Fibroblast of villous mesenchyme (primary cell): ENCODE results near the gene LRR1. TPM values are rescaled to one million over a fixed set of nuclear protein-coding genes. Genes with fewer than 3 reads are reported as not detected.

Source experiments
- DNase-seq: peaks from one replicate; pipeline ENCODE4 v3.0.0-alpha.2; 2010; ENCODE audit warnings: low read depth
- H3K4me3 ChIP-seq: 2 replicates; pipeline ENCODE4 v1.5.1; 2011; ENCODE audit warnings: low read depth, mild to moderate bottlenecking, low read length
- total RNA-seq: library from RNA; depleted of rRNA; stranded (reverse); fragments of >200 nt; gene quantifications from 2 replicates; pipeline ENCODE4 v1.2.3, GENCODE V29; 2012
- TF ChIP-seq, protein P1 (sequence below): IDR thresholded peaks from 2 replicates; pipeline ENCODE4 v1.5.1; 2012; ENCODE audit warnings: low read depth, mild to moderate bottlenecking, low read length; ENCODE audit not compliant: insufficient read depth

Gene LRR1
- total RNA-seq, 1 donor = 26.8 TPM

DNA sequence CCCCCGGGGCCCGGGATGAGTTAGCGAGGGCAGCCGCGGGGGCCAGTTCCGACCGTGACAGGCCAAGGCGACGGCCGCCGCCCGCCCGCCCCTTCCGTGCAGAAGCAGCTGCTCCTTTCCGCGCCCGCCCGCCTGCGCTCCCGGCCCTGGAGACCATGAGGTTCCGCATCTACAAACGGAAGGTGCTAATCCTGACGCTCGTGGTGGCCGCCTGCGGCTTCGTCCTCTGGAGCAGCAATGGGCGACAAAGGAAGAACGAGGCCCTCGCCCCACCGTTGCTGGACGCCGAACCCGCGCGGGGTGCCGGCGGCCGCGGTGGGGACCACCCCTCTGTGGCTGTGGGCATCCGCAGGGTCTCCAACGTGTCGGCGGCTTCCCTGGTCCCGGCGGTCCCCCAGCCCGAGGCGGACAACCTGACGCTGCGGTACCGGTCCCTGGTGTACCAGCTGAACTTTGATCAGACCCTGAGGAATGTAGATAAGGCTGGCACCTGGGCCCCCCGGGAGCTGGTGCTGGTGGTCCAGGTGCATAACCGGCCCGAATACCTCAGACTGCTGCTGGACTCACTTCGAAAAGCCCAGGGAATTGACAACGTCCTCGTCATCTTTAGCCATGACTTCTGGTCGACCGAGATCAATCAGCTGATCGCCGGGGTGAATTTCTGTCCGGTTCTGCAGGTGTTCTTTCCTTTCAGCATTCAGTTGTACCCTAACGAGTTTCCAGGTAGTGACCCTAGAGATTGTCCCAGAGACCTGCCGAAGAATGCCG is 22.6 kb downstream of the LRR1 start:
- TF ChIP-seq, protein P1, sequence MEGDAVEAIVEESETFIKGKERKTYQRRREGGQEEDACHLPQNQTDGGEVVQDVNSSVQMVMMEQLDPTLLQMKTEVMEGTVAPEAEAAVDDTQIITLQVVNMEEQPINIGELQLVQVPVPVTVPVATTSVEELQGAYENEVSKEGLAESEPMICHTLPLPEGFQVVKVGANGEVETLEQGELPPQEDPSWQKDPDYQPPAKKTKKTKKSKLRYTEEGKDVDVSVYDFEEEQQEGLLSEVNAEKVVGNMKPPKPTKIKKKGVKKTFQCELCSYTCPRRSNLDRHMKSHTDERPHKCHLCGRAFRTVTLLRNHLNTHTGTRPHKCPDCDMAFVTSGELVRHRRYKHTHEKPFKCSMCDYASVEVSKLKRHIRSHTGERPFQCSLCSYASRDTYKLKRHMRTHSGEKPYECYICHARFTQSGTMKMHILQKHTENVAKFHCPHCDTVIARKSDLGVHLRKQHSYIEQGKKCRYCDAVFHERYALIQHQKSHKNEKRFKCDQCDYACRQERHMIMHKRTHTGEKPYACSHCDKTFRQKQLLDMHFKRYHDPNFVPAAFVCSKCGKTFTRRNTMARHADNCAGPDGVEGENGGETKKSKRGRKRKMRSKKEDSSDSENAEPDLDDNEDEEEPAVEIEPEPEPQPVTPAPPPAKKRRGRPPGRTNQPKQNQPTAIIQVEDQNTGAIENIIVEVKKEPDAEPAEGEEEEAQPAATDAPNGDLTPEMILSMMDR = no peak
- H3K4me3 ChIP-seq = peak overlapping the region; percentile 88
- DNase-seq = peak; percentile 49

DNA sequence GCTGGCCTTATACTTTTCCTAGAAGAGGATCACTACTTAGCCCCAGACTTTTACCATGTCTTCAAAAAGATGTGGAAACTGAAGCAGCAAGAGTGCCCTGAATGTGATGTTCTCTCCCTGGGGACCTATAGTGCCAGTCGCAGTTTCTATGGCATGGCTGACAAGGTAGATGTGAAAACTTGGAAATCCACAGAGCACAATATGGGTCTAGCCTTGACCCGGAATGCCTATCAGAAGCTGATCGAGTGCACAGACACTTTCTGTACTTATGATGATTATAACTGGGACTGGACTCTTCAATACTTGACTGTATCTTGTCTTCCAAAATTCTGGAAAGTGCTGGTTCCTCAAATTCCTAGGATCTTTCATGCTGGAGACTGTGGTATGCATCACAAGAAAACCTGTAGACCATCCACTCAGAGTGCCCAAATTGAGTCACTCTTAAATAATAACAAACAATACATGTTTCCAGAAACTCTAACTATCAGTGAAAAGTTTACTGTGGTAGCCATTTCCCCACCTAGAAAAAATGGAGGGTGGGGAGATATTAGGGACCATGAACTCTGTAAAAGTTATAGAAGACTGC is 23.4 kb downstream of the LRR1 start:
- H3K4me3 ChIP-seq = peak overlapping the region; percentile 88
- TF ChIP-seq, protein P1 = no peak
- no peak for DNase-seq

DNA sequence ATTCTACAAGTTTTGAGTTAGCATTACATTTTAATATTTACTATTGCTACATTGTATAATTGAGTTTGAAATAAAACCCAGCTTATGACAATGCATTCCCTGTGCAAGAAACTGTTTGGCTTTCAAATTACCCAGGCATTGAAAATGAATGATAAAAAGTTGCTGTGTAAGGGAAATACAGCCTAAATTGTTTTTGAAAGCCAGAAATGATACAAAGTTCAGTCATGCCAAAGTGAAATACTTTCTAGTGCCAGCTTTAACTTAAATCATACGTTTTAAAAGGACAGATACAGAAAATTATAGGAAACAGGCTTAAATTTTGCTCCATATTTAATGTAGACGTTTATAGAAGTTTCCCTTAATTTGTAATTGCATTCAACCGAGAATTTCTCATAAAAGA is 24.6 kb downstream of the LRR1 start:
- TF ChIP-seq, protein P1 = no peak
- no peak for DNase-seq
- peak overlapping the region; percentile 88 for H3K4me3 ChIP-seq

DNA sequence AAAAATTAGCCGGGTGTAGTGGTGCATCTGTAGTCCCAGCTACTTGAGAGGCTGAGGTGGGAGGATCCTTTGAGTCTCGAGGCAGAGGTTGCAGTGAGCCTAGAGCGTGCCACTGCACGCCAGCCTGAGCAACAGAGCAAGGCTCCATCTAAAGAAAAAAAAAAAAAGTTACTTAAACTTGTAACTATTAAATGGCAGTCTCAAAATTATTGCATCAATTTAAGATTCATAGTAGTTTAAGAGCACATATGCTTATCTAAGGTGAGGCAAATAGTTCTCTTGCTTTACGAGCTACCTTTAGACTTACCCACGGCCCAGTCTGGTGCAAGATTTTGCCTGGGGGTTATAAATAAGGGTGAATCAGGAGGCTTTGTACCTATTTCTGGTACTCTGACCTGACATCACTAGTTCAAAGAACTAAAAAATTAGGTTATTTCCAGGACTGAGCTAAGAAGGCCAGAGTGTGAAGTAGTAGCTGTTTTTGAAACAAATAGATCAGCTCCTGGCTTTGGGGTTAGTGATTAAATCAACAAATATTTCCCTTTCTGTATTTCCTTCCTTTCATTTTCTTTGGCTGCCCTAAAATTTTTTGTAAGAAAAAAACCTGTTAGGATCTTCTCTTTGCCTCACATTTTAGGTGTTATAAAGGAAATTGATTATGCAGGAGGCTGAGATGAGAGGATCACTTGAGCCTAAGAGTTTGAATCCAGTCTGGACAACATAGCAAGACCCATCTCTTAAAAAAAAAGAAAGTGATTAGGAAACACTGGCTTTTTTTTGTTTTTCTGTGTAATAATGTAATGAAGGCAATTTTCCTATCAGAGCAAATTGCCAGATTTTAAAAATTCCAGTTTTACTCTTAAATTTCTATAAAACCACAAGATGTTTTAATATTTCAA is 25.4 kb downstream of the LRR1 start:
- no peak for DNase-seq
- H3K4me3 ChIP-seq = peak overlapping the region; percentile 88
- TF ChIP-seq, protein P1 = no peak

DNA sequence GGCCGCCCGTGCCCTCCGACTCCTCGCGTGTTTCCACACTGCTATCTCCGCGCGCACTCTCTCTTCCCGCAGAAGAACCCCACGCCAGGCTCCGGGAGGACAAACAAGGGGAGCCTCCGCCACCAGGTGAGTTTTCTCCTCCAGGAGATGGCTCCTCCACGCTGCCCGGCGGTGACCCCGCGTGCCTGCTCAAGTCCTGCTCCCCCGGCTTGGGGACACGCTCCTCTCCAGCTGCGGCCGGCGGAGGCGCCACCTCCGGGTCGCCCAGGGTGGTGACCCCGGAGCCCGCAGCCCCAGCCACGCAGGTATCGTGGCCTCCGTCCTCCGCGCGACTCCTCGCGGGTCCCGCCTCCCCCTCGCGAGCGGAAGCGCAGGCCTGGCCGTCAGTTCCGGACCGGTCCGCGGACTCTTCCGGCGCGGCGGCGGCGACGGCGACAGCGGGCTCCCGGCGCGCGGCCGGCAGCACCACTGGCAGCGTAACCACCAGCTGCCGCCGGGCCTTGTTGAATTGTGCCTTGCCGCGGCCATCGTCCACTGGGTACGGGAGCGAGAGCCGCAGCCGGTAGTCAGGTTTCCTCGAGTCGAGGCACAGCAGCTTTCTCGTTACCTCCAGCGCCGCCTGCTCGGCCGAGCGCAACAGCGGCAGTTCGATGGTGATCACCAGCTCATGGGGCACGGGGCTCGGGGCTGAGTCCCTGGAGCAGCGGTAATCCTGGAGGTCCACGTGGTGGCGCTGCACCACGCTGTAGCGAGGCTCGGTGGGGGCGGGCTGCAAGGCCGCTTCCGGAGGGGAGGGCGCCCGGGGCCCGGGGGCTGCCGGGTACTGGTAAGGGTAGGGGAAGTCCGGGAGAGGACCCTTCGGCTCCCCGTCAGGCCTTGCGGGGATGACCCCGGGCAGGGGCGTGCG is 35.2 kb downstream of the LRR1 start:
- peak overlapping the region; percentile 87 for H3K4me3 ChIP-seq
- TF ChIP-seq, protein P1 = peak; percentile 76
- DNase-seq = peak; percentile 97
